Measurements from ENCODE around the gene JUP. TPM values are rescaled to one million over a fixed set of nuclear protein-coding genes. Genes with fewer than 3 reads are reported as not detected.

The JUP gene
- total RNA-seq, 4 donors from 2014 or later = 24.5 to 56.6 (median 46.4) TPM

DNA sequence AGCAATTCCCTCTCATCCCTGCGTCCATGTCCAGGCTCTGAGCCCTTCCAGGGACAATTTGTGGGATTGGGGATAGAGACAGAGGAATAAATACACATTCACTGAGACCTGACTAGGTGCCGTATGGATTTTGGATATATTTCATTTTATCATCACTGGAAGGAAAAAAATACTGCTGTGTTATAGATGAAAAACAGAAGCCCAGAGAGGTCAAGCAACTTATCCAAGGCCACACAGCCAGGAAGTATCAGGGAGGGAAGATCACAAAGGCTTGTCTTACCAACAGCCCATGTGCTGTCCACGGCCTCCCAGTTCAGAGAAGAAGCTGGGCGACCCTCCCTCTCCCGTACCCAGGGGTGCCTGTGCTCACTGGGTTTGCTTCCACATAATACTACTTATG is 46.0 kb downstream of the JUP start:
- no peaks in the 10 kb centered on the region for H3K36me3 ChIP-seq
- TF ChIP-seq POLR2A (IDR thresholded peaks at IDR 0.05; ENCODE audit: low read depth) = no peak
- no peak for TF ChIP-seq EP300 (IDR thresholded peaks at IDR 0.05)
- TF ChIP-seq POLR2AphosphoS5 (IDR thresholded peaks at IDR 0.05) = no peak
- no peak for TF ChIP-seq CTCF (IDR thresholded peaks at IDR 0.05)
- WGBS = 88% methylated on average over 5 of the region's 5 CpGs

GRCh38 chr17:41739661-41740352 is 46.7 kb downstream of the JUP start:
- Histone ChIP-seq H3K27ac (replicated peaks in 1 of 4) (no peak overlapping the region), H3K36me3 (no peaks in the 10 kb centered on the region), H3K9me3 (no peaks in the 10 kb centered on the region), H3K27me3 (peaks cover under 1 to 43% (median 24%) of the 10 kb centered on the region in 4 donors), H3K4me3 (no peak overlapping the region), H3K4me1 (peaks cover 6 to 13% (median 8%) of the 10 kb centered on the region in 4 donors)
- no peak for DNase-seq (ENCODE audit: extremely low spot score)
- intact Hi-C loops (cut with DNase I) = loop anchor here (5.0 kb wide), 1 partner anchor 147 kb away; no protein-coding TSS in a partner anchor
- WGBS = 78% methylated on average over 5 of the region's 9 CpGs
- TF ChIP-seq EP300 (IDR thresholded peaks at IDR 0.05) (no peak), POLR2AphosphoS5 (IDR thresholded peaks at IDR 0.05) (no peak), CTCF (IDR thresholded peaks at IDR 0.05) (no peak), POLR2A (IDR thresholded peaks at IDR 0.05; ENCODE audit: low read depth) (no peak)

More for the DNA sequence above, 46.0 kb downstream of the JUP start:
- intact Hi-C loops (cut with DNase I) = no loop called here
- Histone ChIP-seq H3K27ac (replicated peaks in 1 of 4) (no peak overlapping the region), H3K27me3 (peaks cover 0 to 36% (median 17%) of the 10 kb centered on the region in 4 donors), H3K9me3 (no peaks in the 10 kb centered on the region), H3K4me3 (no peak overlapping the region), H3K4me1 (peaks cover 0 to 8% (median 1%) of the 10 kb centered on the region in 4 donors)
- DNase-seq (ENCODE audit: extremely low spot score) = no peak

GRCh38 chr17:41738801-41739112 is 47.8 kb downstream of the JUP start:
- TF ChIP-seq POLR2AphosphoS5 (IDR thresholded peaks at IDR 0.05) (no peak), EP300 (IDR thresholded peaks at IDR 0.05) (no peak), POLR2A (IDR thresholded peaks at IDR 0.05; ENCODE audit: low read depth) (no peak), CTCF (IDR thresholded peaks at IDR 0.05) (no peak)
- H3K4me1 ChIP-seq = peaks cover 16 to 24% (median 18%) of the 10 kb centered on the region in 4 donors
- no peaks in the 10 kb centered on the region for H3K36me3 ChIP-seq
- 94% methylated on average over 3 of the region's 5 CpGs for WGBS
- no peak overlapping the region for H3K4me3 ChIP-seq
- no peak overlapping the region for H3K27ac ChIP-seq (replicated peaks in 1 of 4)
- DNase-seq (ENCODE audit: extremely low spot score) = no peak
- intact Hi-C loops (cut with DNase I) = loop anchor here (1.0 to 5.0 kb wide), 2 partner anchors 63 to 149 kb away; no protein-coding TSS in a partner anchor
- no peaks in the 10 kb centered on the region for H3K9me3 ChIP-seq
- peaks cover 6 to 53% (median 34%) of the 10 kb centered on the region in 4 donors for H3K27me3 ChIP-seq

DNA sequence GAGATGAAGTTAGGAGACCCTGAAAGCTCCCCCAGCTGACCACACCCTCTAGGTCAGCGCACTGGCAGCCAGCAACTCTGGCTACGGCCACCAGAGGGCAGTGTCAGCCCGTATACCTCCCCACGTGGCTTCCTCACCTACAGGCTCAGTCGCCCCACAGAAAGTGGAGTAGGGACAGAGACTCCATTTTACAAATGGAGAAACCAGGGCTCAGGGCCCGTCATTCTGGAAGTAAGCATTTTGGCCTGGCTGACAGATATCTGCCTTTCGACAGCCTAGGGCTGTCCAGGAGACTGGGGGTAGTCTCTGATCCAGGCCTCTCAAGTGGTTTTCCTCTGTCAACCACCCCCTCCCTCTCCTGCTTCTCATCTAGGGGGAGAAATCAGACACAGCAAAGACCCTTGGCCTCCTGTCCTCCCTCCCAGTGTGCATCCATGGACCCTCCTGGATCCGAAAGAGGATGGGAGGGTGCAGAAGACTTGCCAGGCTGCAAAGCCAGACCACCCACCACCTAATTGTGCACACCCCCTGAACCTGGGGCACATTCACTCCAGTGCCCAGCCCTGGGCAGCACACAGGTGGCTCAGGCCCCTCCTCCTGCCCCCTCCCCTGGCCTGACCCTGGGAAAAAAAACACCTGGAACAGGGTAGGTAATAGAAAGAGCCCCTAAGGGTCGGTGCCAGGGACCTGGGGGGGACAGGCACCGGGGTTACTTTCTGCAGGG is 48.3 kb downstream of the JUP start:
- H3K27ac ChIP-seq (replicated peaks in 1 of 4) = no peak overlapping the region
- DNase-seq (ENCODE audit: extremely low spot score) = peak; percentile 94
- no peaks in the 10 kb centered on the region for H3K9me3 ChIP-seq
- peaks cover 11 to 59% (median 39%) of the 10 kb centered on the region in 4 donors for H3K27me3 ChIP-seq
- TF ChIP-seq POLR2AphosphoS5 (IDR thresholded peaks at IDR 0.05) = peak in 1 of 2 donors; percentile 46
- peak; percentile 97 to 99 (median 99) for TF ChIP-seq CTCF (IDR thresholded peaks at IDR 0.05)
- no peak for TF ChIP-seq POLR2A (IDR thresholded peaks at IDR 0.05; ENCODE audit: low read depth)
- no peak for TF ChIP-seq EP300 (IDR thresholded peaks at IDR 0.05)
- H3K4me3 ChIP-seq = no peak overlapping the region
- H3K36me3 ChIP-seq = no peaks in the 10 kb centered on the region
- peaks cover 18 to 28% (median 21%) of the 10 kb centered on the region in 4 donors for H3K4me1 ChIP-seq
- intact Hi-C loops (cut with DNase I) = loop anchor here (1.0 to 5.0 kb wide), 2 partner anchors 63 to 149 kb away; no protein-coding TSS in a partner anchor
- 12% methylated on average over 8 of the region's 10 CpGs for WGBS
